BE2C (cell line): ENCODE results near the gene C19orf81.
A peak's percentile ranks its signal among the peaks of the same experiment; 100 is the strongest.
"Not testable (repeated sequence)": the region's sequence is repeated elsewhere in the genome, so short reads cannot be mapped to it uniquely, and the experiment has no call there.

Experiments
- DNase-seq: peaks from one replicate; pipeline ENCODE4 v3.0.0-alpha.2; 2020
- H3K27me3 ChIP-seq: fragments of 250-450 bp; sonication (Bioruptor Pico); 2 replicates; pipeline ENCODE4 v1.5.1; 2020; ENCODE audit warnings: mild to moderate bottlenecking
- H3K36me3 ChIP-seq: fragments of 250-450 bp; sonication (Bioruptor Pico); 2 replicates; pipeline ENCODE4 v1.5.1; 2020; ENCODE audit warnings: mild to moderate bottlenecking
- H3K4me1 ChIP-seq: fragments of 250-450 bp; sonication (Bioruptor Pico); 2 replicates; pipeline ENCODE4 v1.5.1; 2020
- H3K4me3 ChIP-seq: 2 replicates; pipeline ENCODE4 v1.5.1; 2011; ENCODE audit warnings: low read depth, low read length
- H3K9me3 ChIP-seq: fragments of 250-450 bp; sonication (Bioruptor Pico); 2 replicates; pipeline ENCODE4 v1.5.1; 2020
- CTCF ChIP-seq: IDR thresholded peaks from 2 replicates; pipeline ENCODE4 v1.5.1; 2012; ENCODE audit warnings: mild to moderate bottlenecking, low read depth, low read length

The C19orf81 gene

GRCh38 chr19:50606059-50606836 lies 43.0 kb upstream of the C19orf81 start:
- peaks cover 28% of the 10 kb centered on the region for H3K27me3 ChIP-seq
- H3K36me3 ChIP-seq, H3K9me3 ChIP-seq, H3K4me1 ChIP-seq, H3K4me3 ChIP-seq: not testable (repeated sequence)
- peak; percentile 33; the same call in 1 of the 2 replicates for TF ChIP-seq CTCF
- DNase-seq = peak; percentile 61

GRCh38 chr19:50607388-50607787 lies 41.9 kb upstream of the C19orf81 start:
- Histone ChIP-seq H3K36me3 (no peaks in the 10 kb centered on the region), H3K27me3 (peaks cover 16% of the 10 kb centered on the region), H3K9me3 (peaks cover 3% of the 10 kb centered on the region), H3K4me1 (0 out of 2 replicates have a peak, but pooled peaks cover 2% of the 10 kb centered on the region), H3K4me3 (peak overlapping the region; percentile 35)
- DNase-seq = no peak
- no peak for TF ChIP-seq CTCF

GRCh38 chr19:50607874-50608785 lies 41.1 kb upstream of the C19orf81 start:
- 0 out of 2 replicates have a peak, but pooled peaks cover 2% of the 10 kb centered on the region for H3K4me1 ChIP-seq
- H3K9me3 ChIP-seq = peaks cover 3% of the 10 kb centered on the region
- peak; percentile 92 for TF ChIP-seq CTCF
- H3K4me3 ChIP-seq = peak overlapping the region; percentile 48
- H3K27me3 ChIP-seq = peaks cover 10% of the 10 kb centered on the region
- no peaks in the 10 kb centered on the region for H3K36me3 ChIP-seq
- peak; percentile 98 for DNase-seq

- H3K4me1 ChIP-seq, H3K27me3 ChIP-seq, H3K36me3 ChIP-seq, DNase-seq, H3K4me3 ChIP-seq, H3K9me3 ChIP-seq: not testable (repeated sequence)
Measured at GRCh38 chr19:50612504-50613404, 36.5 kb upstream of the C19orf81 start.

GRCh38 chr19:50618379-50618778 lies 30.9 kb upstream of the C19orf81 start:
- DNase-seq, H3K36me3 ChIP-seq, H3K4me1 ChIP-seq, H3K9me3 ChIP-seq, H3K4me3 ChIP-seq, H3K27me3 ChIP-seq: not testable (repeated sequence)

- not testable (repeated sequence) for H3K27me3 ChIP-seq
Measured at GRCh38 chr19:50619184-50619583, 30.1 kb upstream of the C19orf81 start.

GRCh38 chr19:50620394-50620906 lies 28.8 kb upstream of the C19orf81 start:
- not testable (repeated sequence) for H3K4me1 ChIP-seq, H3K4me3 ChIP-seq, H3K36me3 ChIP-seq, H3K9me3 ChIP-seq, H3K27me3 ChIP-seq
- DNase-seq = peak; percentile 41

More at GRCh38 chr19:50619184-50619583, 30.1 kb upstream of the C19orf81 start:
- not testable (repeated sequence) for H3K4me3 ChIP-seq, DNase-seq, H3K9me3 ChIP-seq, H3K36me3 ChIP-seq, H3K4me1 ChIP-seq
